ENCODE results near the gene PHOX2B.

- no peak for TF ChIP-seq CTCF (IDR thresholded peaks at IDR 0.05; ENCODE audit: low read depth, low read length, missing input control)
- TF ChIP-seq HNF4G (IDR thresholded peaks at IDR 0.05) = no peak
- no peak for TF ChIP-seq RAD21 (IDR thresholded peaks at IDR 0.05)
- no peak for TF ChIP-seq GABPA (IDR thresholded peaks at IDR 0.05 in 1 of 2, conservative IDR thresholded peaks at IDR 0.05 in 1 of 2)
- no peak for TF ChIP-seq TAF1 (conservative IDR thresholded peaks at IDR 0.05)
- no peak for TF ChIP-seq HNF4A (conservative IDR thresholded peaks at IDR 0.05)
- TF ChIP-seq ZBTB33 (IDR thresholded peaks at IDR 0.05) = no peak
- no peak for TF ChIP-seq FOXA1 (IDR thresholded peaks at IDR 0.05)
These were observed 39.4 kb upstream of the PHOX2B start for GRCh38 chr4:41787931-41788330.

Measured in liver (tissue), 3 donors.